ENCODE results near the gene S100A1. TPM values are rescaled to one million over a fixed set of nuclear protein-coding genes. Genes with fewer than 3 reads are reported as not detected.
"Not testable (repeated sequence)": the region's sequence is repeated elsewhere in the genome, so short reads cannot be mapped to it uniquely, and the experiment has no call there.

S100A1 gene
- polyA plus RNA-seq, 1 donor from 2014 or later: not detected

DNA sequence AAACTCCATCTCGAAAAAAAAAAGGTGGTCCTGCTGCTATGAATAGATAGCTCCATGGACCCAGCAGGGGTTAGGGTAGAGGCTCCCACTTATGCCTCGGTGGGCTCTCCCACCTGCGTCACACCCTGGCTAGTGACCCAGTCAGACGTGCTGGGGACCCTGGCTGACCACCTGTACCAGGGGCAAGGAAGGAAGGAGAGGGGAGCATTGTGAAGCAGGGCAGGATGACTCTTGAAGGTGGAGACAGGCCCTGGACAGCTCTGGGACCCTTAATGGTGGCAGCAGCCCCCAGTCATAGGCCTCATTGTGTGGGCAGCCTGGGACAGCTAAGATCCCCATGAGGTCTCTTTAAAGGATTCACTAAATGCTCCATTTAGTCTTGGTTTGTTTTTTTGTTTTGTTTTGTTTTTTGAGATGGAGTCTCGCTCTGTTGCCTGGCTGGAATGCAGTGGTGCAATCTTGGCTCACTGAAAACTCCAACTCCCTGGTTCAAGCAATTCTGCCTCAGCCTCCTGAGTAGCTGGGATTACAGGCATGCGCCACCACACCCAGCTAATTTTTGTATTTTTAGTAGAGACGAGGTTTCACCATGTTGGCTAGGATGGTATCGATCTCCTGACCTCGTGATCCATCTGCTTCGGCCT lies 19.9 kb downstream of the S100A1 start:
- H3K9me3 Mint-ChIP-seq: no peaks in the 10 kb centered on the region
- peaks cover 2 to 15% (median 9%) of the 10 kb centered on the region in 3 donors for H3K4me1 Mint-ChIP-seq
- H3K27me3 Mint-ChIP-seq: no peaks in the 10 kb centered on the region
- peak overlapping the region in 1 of 3 donors; percentile 19 for H3K27ac Mint-ChIP-seq
- peaks cover 3% of the 10 kb centered on the region for H3K36me3 Mint-ChIP-seq
- no peak overlapping the region for H3K4me3 Mint-ChIP-seq

DNA sequence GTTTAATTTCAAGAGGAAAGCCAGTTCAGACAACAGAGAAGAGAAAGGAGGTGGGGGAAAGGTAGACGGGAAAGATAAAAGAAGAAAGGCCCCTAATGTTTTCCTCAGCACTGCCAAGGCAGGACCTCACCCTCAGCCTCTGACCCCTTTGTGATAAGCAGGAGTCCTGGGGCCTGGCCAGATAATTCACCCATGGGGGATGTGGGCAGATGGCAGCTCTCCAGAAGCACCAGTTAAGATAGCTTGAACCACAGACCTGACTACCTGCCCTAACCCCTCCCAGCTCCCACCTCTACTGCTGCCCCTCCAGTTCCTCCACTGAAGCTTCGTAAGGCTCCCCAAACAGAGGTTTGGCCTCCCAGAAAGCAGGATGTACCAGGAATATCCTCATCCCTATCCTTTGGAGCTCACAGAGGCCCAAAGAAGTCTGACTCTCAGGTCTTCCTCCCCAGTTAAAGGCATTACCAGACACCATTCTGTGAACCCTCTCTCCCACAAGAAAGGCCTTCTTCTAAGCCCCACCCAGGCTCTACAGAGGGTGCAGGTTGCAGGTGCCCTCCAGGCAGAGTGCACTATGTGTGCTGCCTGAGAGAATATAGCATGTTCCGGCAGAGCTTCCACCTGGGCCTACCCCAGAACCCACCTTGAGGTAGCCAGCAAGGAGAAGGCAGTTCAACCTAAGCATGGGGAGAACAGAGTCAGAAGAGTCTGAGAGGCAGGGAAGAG lies 21.1 kb downstream of the S100A1 start:
- Mint-ChIP-seq H3K36me3 (peaks cover 3% of the 10 kb centered on the region), H3K27me3 (no peaks in the 10 kb centered on the region), H3K4me1 (peaks cover 2 to 7% (median 7%) of the 10 kb centered on the region in 3 donors), H3K4me3 (no peak overlapping the region), H3K9me3 (no peaks in the 10 kb centered on the region), H3K27ac (peak overlapping the region in 2 of 3 donors; percentile 52 to 92)

DNA sequence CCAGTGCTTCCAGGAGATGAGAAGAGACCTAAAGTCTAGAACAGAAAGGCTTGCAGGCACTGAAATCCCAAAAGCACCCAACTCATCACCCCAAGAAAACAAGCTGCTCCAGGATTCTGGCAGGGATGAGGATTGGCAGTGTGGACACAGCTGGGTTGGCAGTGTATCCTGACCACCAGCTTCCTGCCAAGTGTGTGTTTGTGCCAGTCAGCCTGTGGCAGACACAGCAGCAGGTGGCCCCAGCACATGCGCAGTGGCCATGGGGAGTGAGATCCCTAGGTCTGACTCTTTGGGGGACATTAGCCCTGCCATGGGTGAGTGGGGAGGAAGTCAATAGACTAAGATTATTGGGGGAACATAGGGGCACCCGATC lies 21.6 kb downstream of the S100A1 start:
- Mint-ChIP-seq H3K36me3 (peaks cover 3% of the 10 kb centered on the region), H3K4me1 (peaks cover 2 to 7% (median 7%) of the 10 kb centered on the region in 3 donors), H3K27ac (no peak overlapping the region), H3K4me3 (no peak overlapping the region), H3K27me3 (no peaks in the 10 kb centered on the region), H3K9me3 (no peaks in the 10 kb centered on the region)

DNA sequence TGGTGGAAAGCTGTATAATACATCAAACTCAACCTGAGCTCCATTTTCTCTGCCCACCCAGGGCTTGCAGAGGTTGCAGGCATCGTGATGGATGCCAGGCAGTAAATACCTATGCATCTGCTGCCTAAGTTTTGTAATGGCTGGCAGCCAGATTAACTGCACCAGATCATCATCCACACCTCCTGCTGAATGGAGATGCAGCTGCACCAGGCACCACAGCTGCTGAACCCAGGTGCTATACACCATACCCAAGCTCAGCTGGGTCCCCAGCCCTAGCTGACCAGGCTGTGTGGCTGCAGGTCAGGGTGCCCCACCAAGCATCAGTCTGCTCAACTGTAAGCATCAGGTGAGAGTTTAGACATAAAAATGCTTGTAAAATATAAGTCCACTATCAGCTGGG lies 23.5 kb downstream of the S100A1 start:
- H3K27me3 Mint-ChIP-seq: no peaks in the 10 kb centered on the region
- peaks cover under 1 to 4% (median 4%) of the 10 kb centered on the region in 3 donors for H3K4me1 Mint-ChIP-seq
- H3K36me3 Mint-ChIP-seq: peaks cover 3% of the 10 kb centered on the region
- no peaks in the 10 kb centered on the region for H3K9me3 Mint-ChIP-seq
- no peak overlapping the region for H3K27ac Mint-ChIP-seq
- H3K4me3 Mint-ChIP-seq: no peak overlapping the region

DNA sequence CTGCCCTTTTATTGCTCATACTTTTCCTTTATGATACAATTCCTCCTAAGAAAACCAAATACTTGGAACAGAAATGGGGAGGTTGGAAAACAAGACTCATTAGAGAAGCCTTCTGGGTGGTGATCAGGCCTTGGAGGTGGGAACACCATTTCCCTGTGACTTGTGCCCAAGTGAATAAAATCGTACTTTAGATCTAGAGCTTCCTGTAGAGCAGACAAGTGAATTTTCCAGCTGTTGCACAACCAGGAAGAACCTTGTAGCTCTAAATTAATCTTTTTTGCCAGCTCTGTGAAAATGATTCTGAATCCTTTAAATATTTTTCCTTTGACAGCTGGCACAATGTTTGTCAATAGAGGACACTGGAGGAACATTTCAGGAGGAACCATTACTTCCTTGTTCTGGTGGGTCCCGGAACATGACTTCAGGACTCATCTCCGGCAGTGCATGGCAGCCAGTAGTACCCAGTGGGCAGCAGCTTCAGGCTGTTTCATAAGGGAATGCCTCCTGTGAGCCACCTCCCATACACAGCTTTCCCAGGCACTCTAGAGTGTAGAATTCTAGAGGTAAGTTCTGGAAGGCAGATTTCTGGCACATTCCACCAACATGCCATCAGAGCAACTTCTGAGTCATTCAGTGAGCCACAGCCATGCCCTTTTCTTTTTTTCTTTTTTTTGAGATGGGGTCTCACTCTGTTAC lies 24.7 kb downstream of the S100A1 start:
- Mint-ChIP-seq H3K27ac (no peak overlapping the region), H3K36me3 (peaks cover 2% of the 10 kb centered on the region), H3K4me1 (peaks cover 0 to 6% (median 2%) of the 10 kb centered on the region in 3 donors), H3K27me3 (no peaks in the 10 kb centered on the region), H3K9me3 (no peaks in the 10 kb centered on the region), H3K4me3 (no peak overlapping the region)

DNA sequence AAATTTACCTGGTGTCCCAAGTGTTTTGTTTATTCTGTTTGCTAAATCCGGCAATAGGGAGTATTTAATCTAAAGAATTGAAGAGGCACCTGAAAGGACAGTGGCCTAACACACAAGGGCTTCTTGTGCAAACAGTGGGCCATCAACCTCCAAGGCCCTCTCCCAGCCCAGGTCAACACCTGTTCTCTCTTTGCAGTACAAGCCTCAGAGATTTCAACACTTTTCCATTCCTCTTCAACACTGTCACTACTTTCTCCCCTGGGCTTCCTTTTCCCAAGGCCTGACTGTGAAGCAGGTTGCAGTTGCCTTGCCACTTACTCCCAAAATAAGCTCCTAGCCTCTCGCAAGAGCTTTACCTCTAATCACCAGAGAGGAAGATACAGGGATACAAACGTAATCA lies 27.1 kb downstream of the S100A1 start:
- peak overlapping the region in 1 of 3 donors; percentile 67 for H3K27ac Mint-ChIP-seq
- H3K4me1 Mint-ChIP-seq: peaks cover 9 to 11% (median 11%) of the 10 kb centered on the region in 3 donors
- no peak overlapping the region for H3K4me3 Mint-ChIP-seq
- no peaks in the 10 kb centered on the region for H3K9me3 Mint-ChIP-seq
- peaks cover 4% of the 10 kb centered on the region for H3K36me3 Mint-ChIP-seq
- no peaks in the 10 kb centered on the region for H3K27me3 Mint-ChIP-seq

DNA sequence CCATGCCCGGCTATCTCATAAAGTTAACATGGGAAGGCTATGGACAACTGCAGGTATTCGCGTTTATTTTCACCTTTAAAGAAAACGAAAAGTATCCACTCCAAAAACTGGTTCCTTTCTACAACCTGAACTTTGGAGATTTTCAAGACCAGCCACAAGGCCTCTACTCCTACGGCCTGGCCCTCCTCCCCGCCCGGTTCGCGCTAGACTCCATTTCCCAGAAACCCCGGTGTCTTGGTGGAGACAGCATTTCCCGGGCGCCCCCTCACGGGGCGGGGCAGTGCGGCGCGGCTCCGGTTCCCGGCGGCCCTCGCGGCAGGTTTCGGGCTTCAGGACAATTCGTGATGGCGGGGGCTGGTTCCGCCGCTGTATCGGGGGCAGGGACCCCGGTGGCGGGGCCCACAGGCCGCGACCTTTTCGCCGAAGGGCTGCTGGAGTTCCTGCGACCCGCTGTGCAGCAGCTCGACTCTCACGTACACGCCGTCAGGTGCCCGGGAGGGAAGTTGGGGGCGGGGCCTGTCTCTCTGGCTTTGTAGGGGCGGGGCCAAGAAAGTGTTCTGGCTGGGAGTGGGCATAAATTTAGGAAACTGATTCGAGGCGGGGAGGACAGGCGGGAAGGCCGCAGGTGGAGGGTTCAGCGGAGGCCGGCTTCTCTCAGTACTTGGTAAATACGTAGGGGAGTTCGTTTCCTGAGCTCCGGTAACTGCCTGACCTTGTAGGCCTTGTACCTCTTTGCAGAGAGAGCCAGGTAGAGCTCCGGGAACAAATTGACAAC lies 30.4 kb downstream of the S100A1 start, which contains the start of gene SNAPIN:
Gene SNAPIN, plus strand, starts transcription at position 304 of the 775 bp plus-strand sequence. Its CDS starts 41 bp downstream, at position 345.
- H3K9me3 Mint-ChIP-seq: no peaks in the 10 kb centered on the region
- H3K27me3 Mint-ChIP-seq: no peaks in the 10 kb centered on the region
- peaks cover 4% of the 10 kb centered on the region for H3K36me3 Mint-ChIP-seq
- H3K4me3 Mint-ChIP-seq: peak within 1 kb of the TSS; percentile 92 to 97 (median 96)
- peaks cover 9 to 11% (median 11%) of the 10 kb centered on the region in 3 donors for H3K4me1 Mint-ChIP-seq
- H3K27ac Mint-ChIP-seq: peak within 1 kb of the TSS; percentile 91 to 96 (median 91)

DNA sequence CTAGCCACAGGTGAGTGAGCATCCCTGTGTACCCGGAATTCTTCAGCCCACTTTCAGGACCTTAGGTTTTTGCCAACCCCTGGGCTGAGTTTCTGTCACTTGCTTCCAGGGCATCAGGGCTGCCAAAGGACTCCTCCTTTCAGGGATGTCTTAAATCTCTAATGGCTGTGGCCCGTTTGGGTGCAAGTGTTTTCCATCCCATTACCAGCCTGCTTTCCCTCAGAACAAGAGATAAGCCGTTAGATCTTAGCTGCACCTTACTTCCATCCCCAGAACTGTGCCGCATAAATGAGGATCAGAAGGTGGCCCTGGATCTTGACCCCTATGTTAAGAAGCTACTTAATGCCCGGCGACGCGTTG lies 30.9 kb downstream of the S100A1 start:
- Mint-ChIP-seq H3K4me3 (peak overlapping the region; percentile 92 to 97 (median 96)), H3K27me3 (no peaks in the 10 kb centered on the region), H3K9me3 (no peaks in the 10 kb centered on the region), H3K27ac (peak overlapping the region; percentile 91 to 96 (median 91)), H3K4me1 (peaks cover 9 to 11% (median 10%) of the 10 kb centered on the region in 3 donors), H3K36me3 (peaks cover 4% of the 10 kb centered on the region)

DNA sequence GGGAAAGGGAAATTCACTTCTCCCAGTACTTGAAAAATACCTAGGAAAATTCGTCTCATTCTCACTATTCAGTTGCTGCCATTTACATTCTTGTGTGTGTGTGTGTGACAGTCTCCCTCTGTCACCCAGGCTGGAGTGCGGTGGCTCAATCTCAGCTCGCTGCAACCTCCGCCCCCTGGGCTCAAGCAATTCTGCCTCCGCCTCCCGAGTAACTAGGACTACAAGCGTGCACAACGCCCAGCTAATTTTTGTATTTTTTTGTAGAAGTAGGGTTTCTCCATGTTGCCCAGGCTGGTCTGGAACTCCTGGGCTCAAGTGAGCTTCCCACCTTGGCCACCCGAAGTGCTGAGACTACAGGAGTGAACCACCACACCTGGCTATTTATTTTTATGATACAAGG lies 31.4 kb downstream of the S100A1 start:
- Mint-ChIP-seq H3K9me3 (no peaks in the 10 kb centered on the region), H3K27me3 (no peaks in the 10 kb centered on the region), H3K4me3 (peak overlapping the region; percentile 92 to 97 (median 96)), H3K27ac (peak overlapping the region in 2 of 3 donors; percentile 91 to 96), H3K36me3 (peaks cover 4% of the 10 kb centered on the region), H3K4me1 (peaks cover 9 to 11% (median 10%) of the 10 kb centered on the region in 3 donors)

DNA sequence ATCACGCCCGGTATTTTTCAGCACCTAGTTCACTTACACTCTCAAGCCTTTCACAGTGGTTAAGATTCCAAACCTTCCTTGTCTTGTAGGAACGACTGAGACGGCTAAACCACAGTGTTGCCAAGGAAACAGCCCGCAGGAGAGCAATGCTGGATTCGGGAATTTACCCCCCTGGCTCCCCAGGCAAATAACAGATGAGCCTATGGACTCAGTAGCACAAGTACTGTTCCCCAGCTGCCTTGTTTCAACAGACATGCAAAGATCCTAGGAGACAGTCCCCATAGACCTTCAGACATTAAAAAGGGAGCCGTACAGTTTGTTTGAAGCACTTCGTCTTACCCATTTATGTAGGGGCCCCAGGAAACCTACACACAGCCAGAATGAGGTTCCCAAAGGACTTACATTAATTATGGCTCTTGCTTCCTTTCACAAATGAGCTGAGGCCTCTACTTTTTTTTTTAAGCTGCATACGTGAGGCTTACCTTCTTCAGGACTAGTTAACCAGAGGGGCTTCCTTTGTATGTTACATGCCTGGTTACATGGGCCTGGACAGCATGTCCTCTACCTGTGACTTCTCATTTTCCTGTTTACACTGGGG lies 33.0 kb downstream of the S100A1 start:
- Mint-ChIP-seq H3K4me3 (peak overlapping the region in 1 of 4 donors; percentile 26), H3K9me3 (no peaks in the 10 kb centered on the region), H3K36me3 (peaks cover 3% of the 10 kb centered on the region), H3K27me3 (no peaks in the 10 kb centered on the region), H3K27ac (peak overlapping the region; percentile 35 to 94 (median 63)), H3K4me1 (peaks cover 9 to 10% (median 10%) of the 10 kb centered on the region in 3 donors)

DNA sequence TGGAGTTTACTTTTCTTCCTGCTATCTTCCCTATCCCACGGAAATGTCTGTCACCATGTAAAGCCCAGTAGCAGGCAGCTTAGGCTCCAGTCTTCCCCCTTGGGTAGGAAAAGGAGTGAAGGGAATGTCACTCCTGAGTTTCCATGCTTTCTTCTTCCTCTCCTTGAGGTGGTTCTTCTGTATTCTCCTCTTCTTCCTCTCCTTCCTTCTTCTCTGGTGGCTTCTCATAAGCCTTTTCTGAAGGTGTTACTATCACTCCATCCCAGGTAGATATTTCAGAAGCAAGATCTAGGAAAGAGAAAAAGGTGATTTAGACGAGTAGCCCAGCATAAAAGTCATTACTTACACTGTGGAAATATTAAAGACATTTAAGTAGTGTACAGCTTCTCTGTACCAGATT lies 34.0 kb downstream of the S100A1 start:
- peak overlapping the region in 1 of 4 donors; percentile 26 for H3K4me3 Mint-ChIP-seq
- peaks cover 9 to 10% (median 9%) of the 10 kb centered on the region in 3 donors for H3K4me1 Mint-ChIP-seq
- H3K36me3 Mint-ChIP-seq: peaks cover 2% of the 10 kb centered on the region
- H3K27me3 Mint-ChIP-seq: no peaks in the 10 kb centered on the region
- no peaks in the 10 kb centered on the region for H3K9me3 Mint-ChIP-seq
- H3K27ac Mint-ChIP-seq: peak overlapping the region in 1 of 3 donors; percentile 41

DNA sequence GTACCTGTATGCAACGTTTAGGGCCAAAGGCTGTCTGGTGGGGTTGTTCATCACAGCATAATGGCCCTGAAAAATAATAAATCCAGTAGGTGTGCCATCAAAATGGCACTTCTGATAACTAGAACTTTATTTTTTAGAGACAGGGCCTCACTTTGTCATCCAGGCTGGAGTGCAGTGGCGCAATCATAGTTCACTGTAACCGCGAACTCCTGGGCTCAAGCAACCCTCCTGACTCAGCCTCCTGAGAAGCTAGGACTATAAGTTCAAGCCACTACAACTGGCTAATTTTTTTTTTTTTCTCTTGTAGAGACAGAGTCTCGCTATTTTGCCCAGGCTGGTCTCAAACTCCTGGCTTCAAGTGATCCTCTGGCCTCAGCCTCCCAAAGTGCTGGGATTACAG lies 35.0 kb downstream of the S100A1 start:
- Mint-ChIP-seq H3K4me3 (no peak overlapping the region), H3K36me3 (peaks cover 1% of the 10 kb centered on the region), H3K27ac (no peak overlapping the region), H3K27me3 (no peaks in the 10 kb centered on the region), H3K4me1 (peaks cover 7 to 14% (median 8%) of the 10 kb centered on the region in 3 donors), H3K9me3 (no peaks in the 10 kb centered on the region)

DNA sequence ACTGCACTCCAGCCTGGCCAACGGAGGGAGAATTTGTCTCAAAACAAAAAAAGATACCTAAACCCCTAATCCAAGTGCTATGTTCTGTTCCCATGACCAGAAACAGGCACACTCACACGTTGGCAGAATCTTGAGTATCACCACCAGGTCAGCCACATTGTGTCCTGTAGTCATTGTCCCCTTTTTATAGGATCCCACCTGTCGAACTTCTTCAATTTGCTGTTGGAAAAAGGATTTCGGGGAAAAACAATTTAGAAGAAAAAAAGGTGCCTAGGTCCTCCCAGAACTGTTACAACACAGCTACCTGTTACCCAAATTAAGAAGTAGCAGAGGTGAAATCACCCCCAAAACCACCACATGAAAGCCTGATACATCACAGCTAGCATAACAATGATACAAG lies 39.2 kb downstream of the S100A1 start:
- Mint-ChIP-seq H3K4me3 (peak overlapping the region in 1 of 4 donors; percentile 78), H3K9me3 (no peaks in the 10 kb centered on the region), H3K4me1 (peaks cover 0 to 18% (median 8%) of the 10 kb centered on the region in 3 donors), H3K27me3 (no peaks in the 10 kb centered on the region), H3K36me3 (no peaks in the 10 kb centered on the region), H3K27ac (peak overlapping the region in 1 of 3 donors; percentile 49)

DNA sequence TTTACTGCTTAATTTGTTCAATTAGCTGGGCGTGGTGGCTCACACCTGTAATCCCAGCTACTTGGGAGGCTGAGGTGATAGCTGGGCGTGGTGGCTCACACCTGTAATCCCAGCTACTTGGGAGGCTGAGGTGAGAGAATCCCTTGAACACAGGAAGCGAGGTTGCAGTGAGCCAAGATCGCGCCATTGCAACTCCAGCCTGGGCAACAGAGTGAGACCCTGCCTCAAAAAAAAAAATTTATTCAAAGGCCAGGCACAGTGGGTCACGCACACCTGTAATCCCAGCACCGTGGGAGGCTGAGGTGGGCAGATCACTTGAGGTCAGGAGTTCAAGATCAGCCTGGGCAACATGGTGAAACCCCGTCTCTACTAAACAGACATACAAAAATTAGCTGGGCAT lies 40.4 kb downstream of the S100A1 start:
- peak overlapping the region in 1 of 3 donors; percentile 49 for H3K27ac Mint-ChIP-seq

More for the DNA sequence above, 40.4 kb downstream of the S100A1 start:
- H3K36me3 Mint-ChIP-seq, H3K9me3 Mint-ChIP-seq, H3K27me3 Mint-ChIP-seq: not testable (repeated sequence)
- Mint-ChIP-seq H3K4me3 (peak overlapping the region in 2 of 4 donors; percentile 55 to 78), H3K4me1 (peaks cover 0 to 18% (median 9%) of the 10 kb centered on the region in 3 donors)
